Stimulated activated CD4-positive, alpha-beta T cell treated with anti-CD3 and anti-CD28 coated beads, Interleukin-1b, Interleukin-23, amount 100 ng/mL, for 48 hours (primary cell): Measurements from ENCODE around the gene HOXA7.

ENCODE experiments used
- DNase-seq: peaks from one replicate; pipeline ENCODE4 v3.0.0-alpha.2; 2020

The HOXA7 gene

GRCh38 chr7:27145914-27146412 lies 10.5 kb downstream of the HOXA7 start:
- no peak for DNase-seq

DNA sequence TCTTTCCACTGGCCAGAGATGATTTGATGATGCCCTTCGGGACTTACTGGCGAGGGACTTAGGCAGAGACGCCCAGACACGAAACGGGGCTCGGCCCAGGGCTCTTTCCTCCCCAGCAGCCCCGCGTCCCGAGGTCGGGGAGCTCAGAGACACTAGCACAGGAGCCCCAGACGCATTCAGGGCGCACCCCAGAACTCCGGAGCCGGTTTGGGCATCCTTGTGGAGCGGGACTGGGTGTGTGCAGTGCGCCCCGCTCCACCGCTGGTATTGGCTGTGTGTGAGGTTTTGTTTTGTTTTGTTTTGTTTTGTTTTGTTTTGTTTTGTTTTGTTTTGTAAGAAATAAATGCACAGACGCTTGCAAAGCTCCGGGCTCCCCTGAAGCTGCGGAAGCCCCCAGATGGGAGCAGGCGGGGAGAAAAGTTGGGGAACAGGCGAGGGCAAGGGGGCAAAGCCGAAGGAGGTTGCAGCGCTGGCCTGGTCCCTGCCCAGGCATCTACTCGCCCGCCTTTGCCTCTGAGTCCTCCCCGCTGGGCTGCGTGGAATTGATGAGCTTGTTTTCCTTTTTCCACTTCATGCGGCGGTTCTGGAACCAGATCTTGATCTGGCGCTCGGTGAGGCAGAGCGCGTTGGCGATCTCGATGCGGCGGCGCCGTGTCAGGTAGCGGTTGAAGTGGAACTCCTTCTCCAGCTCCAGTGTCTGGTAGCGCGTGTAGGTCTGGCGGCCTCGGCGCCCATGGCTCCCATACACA lies 11.1 kb downstream of the HOXA7 start:
- DNase-seq, result no peak

DNA sequence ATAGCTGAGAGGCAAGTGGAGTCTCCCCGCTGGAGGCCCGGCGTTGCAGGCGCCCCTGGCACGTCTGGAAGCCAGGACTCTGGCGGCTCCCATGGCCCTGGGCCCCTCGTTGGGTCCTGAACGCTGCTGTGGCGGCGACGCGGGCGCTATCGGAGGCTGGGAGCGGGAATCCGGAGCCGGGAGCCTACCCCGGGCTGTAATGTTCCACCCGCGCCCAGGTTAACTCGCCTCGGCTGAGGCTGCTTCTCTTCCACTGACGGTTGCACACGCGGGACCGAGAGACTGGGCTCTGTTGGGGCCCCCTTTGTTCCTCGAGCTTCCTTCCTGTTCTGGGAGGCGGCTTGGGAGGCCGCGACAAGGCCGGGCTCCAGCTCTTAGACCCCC lies 11.7 kb downstream of the HOXA7 start:
- no peak for DNase-seq

GRCh38 chr7:27143950-27144780 lies 12.3 kb downstream of the HOXA7 start:
- no peak for DNase-seq

GRCh38 chr7:27143023-27143949 lies 13.2 kb downstream of the HOXA7 start, which contains the start of gene HOXA5:
Gene HOXA5 (minus strand): TSS chr7:27143681. CDS start chr7:27143607, 74 bp downstream.
- no peak for DNase-seq

DNA sequence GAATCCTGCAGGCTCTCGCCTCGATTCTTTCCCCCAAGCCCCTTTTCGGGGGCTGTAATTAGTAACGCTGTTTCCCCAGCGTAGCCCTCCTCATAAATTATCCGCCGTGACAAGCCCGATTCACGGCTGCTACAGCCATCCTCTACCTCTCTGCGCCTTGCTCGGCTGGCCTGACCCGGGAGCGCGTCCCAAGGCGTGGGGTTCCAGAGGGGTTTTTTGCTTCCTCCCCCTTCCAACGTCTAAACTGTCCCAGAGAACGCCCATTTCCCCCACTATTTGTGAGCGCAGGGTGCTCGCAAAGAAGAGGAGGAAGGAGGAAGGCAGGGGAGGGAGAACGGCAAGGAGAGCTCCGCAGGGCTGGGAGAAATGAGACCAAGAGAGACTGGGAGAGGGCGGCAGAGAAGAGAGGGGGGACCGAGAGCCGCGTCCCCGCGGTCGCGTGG lies 13.9 kb downstream of the HOXA7 start:
- DNase-seq, result no peak

- no peak for DNase-seq
Observed at GRCh38 chr7:27141923-27142579, 14.4 kb downstream of the HOXA7 start.

DNA sequence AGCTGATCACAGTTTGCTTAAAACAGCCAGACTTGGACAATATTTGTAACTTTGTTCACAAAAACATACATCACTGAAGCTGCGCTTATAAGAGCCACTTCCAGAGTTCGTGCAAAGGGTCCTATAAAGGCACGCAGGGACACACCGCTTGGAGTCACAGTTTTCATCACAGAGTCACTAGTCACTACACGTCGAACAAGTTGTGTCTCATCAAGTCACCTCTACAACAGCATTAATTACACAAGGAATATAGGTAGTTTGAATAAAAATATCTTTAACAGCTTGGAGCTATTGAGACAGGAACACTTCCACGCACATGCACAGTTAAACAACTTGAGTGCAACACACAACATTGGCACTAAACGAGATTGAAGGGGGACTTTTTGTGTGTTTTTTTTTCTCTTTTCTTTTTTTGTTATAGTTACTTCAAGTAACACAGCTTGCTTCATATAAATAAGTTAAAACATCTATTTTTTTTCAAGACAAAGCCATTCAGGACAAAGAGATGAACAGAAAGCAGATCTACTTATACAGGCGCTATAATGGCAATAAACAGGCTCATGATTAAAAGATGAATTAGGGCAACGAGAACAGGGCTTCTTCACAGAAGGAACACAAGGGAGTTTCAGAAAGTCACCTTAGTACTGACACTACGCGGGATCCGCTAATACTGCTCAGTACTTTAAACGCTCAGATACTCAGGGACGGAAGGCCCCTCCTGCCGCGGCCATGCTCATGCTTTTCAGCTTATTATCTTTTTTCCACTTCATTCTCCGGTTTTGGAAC lies 15.1 kb downstream of the HOXA7 start:
- no peak for DNase-seq

DNA sequence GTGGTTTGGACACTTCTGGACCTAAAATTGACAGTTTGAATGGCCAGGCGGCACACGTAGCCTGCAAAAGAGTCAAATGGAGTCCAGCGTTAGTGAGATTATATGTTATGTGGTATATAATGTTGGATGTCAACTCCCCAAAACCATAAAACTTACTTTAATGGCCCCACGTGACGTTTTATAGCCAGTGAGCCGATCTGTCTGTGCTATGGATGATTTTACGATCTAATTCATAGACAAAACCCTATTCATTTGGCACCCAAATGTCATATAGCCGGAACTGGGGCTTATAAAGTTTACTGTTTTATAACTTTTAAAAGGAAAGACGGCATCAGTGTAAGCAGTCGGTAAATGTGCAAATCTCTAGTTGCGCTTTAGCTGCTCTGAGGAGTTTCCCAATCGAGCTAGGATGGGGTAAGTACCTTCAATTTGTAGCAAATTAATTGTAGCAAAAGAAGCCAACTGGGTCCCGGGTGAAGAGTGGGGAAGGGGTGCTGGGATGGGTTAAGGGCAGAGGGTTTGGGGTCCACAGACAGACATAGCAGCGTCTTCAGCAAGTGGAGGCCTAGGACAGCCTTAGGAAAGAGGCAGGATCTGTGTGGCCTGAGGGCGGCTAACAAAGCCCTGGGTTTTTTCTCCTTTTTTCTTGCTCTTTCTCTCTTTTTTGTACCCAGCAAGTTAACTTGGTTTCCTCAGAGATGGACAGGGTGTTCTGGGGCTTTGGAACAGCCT lies 16.2 kb downstream of the HOXA7 start:
- no peak for DNase-seq

DNA sequence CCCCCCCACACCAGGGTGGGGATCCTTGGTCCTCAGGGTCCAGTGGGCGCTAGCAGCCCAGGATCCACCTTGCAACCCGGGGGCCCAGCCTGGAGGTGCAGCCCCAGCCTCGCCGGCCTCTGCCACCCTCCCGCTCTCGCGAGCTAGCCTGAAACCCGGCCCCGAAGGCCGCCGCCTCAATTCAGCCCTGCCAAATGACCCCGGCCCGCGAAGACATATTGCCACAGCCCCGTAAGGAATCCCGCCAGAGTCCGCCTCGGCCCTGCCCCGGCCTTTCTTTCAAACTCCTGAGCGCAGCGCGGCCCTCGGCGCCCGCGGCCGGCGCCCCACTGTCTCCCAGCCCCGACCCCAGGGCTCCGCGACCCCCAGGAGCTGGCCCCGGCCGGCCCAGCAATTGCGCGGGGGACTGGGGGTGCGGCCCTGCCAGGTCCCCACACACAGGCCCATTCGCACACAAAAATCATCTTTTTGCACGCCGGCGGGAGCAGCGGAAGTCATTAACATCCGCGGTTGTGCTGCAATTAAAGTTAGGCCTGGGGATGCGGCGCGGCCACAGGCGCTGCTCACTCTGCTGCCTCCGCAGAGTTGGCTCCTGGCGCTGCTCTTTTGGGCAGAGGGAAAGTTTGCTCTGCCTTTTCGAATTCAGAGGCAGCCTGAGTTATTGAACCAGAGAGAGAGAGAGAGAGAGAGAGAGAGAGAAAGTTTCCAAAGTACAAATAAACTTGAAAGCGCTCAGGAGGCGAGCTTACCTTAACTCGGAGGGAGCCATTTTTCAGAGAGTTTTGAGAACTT lies 16.9 kb downstream of the HOXA7 start:
- no peak for DNase-seq

GRCh38 chr7:27138985-27139333 lies 17.5 kb downstream of the HOXA7 start:
- DNase-seq, result no peak

GRCh38 chr7:27138472-27138871 lies 18.0 kb downstream of the HOXA7 start:
- DNase-seq, result no peak

- DNase-seq, result no peak
Observed at GRCh38 chr7:27137640-27138315, 18.7 kb downstream of the HOXA7 start.

GRCh38 chr7:27134392-27134791 lies 22.1 kb downstream of the HOXA7 start:
- DNase-seq, result no peak

DNA sequence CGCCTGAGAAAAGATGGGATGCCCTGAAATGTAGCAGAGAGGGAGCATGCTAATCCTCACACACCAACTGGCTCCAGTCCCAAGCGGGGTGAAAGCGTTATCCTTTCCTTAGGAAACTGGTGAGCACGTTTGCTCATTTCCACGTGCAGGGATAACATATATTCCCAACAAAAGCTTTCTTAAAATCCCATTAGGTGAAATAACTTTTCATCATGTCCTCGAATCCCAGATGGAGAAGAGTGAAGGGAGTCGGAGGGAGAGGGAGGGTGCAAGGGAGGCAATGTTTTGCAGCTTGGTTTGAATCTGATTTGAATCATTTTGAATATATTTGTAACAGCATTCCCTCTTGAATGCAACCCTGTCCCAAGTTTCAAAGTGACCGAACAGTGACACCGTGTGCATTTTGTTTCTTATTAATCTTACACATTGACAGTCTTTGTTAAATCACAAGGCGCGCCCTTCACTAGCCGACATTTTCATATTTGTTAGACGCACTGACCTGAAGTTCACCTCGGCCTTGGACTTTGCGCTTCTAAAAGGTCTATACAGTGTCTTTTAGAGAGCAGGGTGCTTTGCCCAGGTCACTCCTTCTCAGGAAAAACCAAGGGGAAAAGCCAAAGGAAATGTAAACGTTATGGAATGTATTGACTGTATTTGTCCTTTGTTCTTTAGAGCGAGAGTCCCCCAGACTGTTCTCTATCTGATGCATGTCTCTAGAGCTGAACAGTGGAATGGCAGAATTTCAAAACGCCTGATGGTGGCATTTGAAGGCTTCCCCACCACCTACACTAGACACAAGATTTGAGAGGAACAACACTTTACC lies 22.9 kb downstream of the HOXA7 start:
- no peak for DNase-seq

DNA sequence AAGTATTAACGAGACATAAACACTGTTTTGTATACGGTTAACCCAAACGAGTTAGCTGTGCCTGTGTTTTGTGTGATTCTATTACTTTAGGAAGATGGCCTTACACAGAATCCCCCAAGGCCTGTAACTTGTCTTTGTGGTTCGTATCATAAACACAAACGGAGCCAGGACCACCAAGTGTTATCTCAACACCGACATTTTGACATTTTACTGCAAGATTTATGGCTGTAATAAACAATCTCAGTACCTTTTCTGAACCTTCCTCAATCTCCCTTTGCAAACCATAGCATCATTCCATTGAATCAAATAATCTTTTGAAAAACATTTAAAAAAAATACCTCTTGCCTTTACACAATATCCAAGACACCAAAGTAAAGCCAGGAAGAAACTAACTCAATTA lies 23.5 kb downstream of the HOXA7 start:
- no peak for DNase-seq

DNA sequence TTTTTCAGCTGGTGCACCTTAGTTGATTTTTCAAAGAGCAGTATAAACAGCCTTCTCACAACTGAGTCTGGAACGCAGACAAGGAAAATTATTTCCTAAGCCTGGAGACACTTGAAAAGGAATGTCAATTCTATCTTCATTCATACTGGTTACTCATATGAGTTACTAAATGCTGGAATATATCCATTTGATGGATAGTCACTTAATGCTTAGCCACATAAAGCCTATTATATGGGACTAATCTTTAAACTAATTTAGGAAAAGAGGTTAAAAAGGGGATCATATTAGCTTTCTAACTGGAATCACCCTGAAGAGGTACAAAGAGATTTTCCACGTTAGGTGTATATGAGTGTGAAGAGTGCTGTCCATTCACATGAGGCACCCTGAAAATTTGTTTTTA lies 24.3 kb downstream of the HOXA7 start:
- no peak for DNase-seq

DNA sequence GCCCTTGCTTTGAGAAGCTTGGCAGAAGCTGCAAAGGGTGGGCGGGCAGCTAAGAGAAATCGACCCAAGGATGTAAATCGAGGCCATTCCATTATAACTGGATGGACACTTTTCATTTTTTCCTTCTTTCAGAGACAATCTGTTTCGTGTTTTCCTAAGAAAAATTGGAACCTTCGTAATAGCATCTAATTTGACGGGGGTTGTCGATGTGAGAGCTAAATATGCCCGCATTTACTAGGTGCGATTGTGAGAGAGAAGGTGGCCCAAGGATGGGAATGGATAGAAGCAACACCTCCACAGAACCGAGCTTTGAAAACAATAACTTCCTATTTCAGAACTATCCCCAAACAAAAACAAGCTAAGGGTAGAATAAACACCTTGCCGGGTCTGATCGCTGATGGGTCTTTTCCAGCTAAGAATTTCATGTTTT lies 25.1 kb downstream of the HOXA7 start:
- DNase-seq, result no peak
